Measurements from ENCODE around the gene ARHGAP23. TPM values are rescaled to one million over a fixed set of nuclear protein-coding genes. Genes with fewer than 3 reads are reported as not detected.
A peak's percentile ranks its signal among the peaks of the same experiment; 100 is the strongest.

The ARHGAP23 gene
- total RNA-seq, 1 experiment from 2014 or later, result 56.4 TPM

GRCh38 chr17:38545531-38546225 is 117.4 kb downstream of the ARHGAP23 start:
- Histone ChIP-seq H3K4me1 (replicated peaks) (no peaks in the 10 kb centered on the region), H3K36me3 (no peaks in the 10 kb centered on the region), H3K27me3 (replicated peaks) (no peaks in the 10 kb centered on the region), H3K9me3 (replicated peaks) (no peaks in the 10 kb centered on the region), H3K27ac (no peak overlapping the region), H3K4me3 (no peak overlapping the region)
- DNase-seq (ENCODE audit: low read depth in 1 of 2, low spot score in 2 of 2), result no peak

DNA sequence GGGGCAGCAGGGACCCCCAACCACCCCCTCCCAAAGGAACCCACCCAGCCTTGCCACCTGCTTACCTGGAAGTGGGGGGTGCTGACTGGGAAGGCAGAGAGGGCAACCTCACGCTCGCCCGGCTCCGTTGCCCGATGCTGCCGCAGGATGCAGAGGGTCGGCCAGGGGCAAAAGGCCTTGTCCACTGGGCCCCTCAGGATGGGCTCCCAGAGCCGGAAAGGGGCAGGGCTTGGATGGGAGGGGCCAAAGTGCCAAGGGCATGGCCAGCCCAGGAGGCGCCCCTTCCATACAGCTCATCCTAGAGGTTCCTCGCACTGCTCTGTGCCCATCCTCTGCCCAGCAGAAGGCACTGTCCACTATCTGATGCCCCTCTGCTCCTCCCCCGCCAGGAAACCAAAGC is 118.1 kb downstream of the ARHGAP23 start:
- Histone ChIP-seq H3K27ac (no peak overlapping the region), H3K27me3 (replicated peaks) (no peaks in the 10 kb centered on the region), H3K4me3 (no peak overlapping the region), H3K36me3 (no peaks in the 10 kb centered on the region), H3K9me3 (replicated peaks) (no peaks in the 10 kb centered on the region), H3K4me1 (replicated peaks) (no peaks in the 10 kb centered on the region)
- DNase-seq (ENCODE audit: low read depth in 1 of 2, low spot score in 2 of 2), result no peak

GRCh38 chr17:38547444-38547843 is 119.2 kb downstream of the ARHGAP23 start:
- no peak for DNase-seq (ENCODE audit: low read depth in 1 of 2, low spot score in 2 of 2)
- Histone ChIP-seq H3K27me3 (replicated peaks) (no peaks in the 10 kb centered on the region), H3K36me3 (no peaks in the 10 kb centered on the region), H3K4me1 (replicated peaks) (no peaks in the 10 kb centered on the region), H3K4me3 (no peak overlapping the region), H3K9me3 (replicated peaks) (no peaks in the 10 kb centered on the region), H3K27ac (no peak overlapping the region)

GRCh38 chr17:38549285-38549684 is 121.0 kb downstream of the ARHGAP23 start:
- H3K27ac ChIP-seq, result no peak overlapping the region
- H3K4me3 ChIP-seq, result no peak overlapping the region
- DNase-seq (ENCODE audit: low read depth in 1 of 2, low spot score in 2 of 2), result no peak
- no peaks in the 10 kb centered on the region for H3K36me3 ChIP-seq
- H3K9me3 ChIP-seq (replicated peaks), result no peaks in the 10 kb centered on the region
- no peaks in the 10 kb centered on the region for H3K4me1 ChIP-seq (replicated peaks)
- no peaks in the 10 kb centered on the region; the same call in 1 of the 2 replicates for H3K27me3 ChIP-seq (replicated peaks)

GRCh38 chr17:38550661-38551060 is 122.4 kb downstream of the ARHGAP23 start:
- peak in 1 of 2 experiments; percentile 57 for DNase-seq (ENCODE audit: low read depth in 1 of 2, low spot score in 2 of 2)
- Histone ChIP-seq H3K4me3 (no peak overlapping the region), H3K9me3 (replicated peaks) (no peaks in the 10 kb centered on the region), H3K27me3 (replicated peaks) (no peaks in the 10 kb centered on the region; the same call in 1 of the 2 replicates), H3K4me1 (replicated peaks) (no peaks in the 10 kb centered on the region), H3K36me3 (no peaks in the 10 kb centered on the region), H3K27ac (no peak overlapping the region)

DNA sequence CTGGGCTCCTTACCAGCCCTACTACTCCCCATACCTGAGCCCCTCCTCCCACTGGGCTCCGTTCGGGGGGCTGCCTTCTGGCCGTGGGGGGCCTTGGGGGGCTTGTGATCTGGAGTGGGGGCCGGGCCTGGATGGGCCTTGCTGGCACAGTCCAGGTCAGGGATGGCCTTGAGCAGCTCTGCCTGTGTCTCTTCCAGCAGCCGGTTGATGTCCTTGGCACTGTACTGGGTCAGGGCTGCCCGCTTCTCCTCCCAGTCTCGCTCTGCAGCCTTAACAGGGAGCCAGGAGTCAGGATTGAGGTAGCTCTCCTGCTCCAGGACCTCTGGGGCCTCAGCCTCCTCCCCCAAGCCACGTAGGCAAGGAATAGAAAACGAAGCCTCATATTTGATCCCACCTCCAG is 122.9 kb downstream of the ARHGAP23 start:
- Histone ChIP-seq H3K27ac (no peak overlapping the region), H3K27me3 (replicated peaks) (no peaks in the 10 kb centered on the region; the same call in 1 of the 2 replicates), H3K36me3 (no peaks in the 10 kb centered on the region), H3K4me3 (no peak overlapping the region), H3K9me3 (replicated peaks) (no peaks in the 10 kb centered on the region), H3K4me1 (replicated peaks) (no peaks in the 10 kb centered on the region)
- DNase-seq (ENCODE audit: low read depth in 1 of 2, low spot score in 2 of 2), result no peak

DNA sequence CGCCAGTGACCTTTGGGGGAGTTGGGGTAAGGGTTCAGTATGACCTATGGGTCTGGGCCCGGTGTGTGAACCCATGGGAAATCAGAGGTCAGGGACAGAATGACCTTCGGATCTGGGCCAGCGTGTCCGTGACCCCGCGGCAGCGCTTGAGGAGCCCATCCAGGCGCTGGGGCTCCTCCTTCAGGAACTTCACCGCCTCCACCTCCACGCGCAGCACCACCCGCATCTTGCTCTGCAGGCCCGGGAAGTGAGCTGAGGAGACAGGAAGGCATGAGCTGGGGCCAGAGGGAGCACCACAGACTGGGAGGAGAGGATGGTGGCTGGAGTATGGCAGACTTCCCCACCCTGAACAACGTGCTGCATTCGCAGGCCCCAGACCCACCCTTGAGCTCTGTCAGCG is 124.1 kb downstream of the ARHGAP23 start:
- no peak overlapping the region for H3K4me3 ChIP-seq
- no peak overlapping the region for H3K27ac ChIP-seq
- no peaks in the 10 kb centered on the region for H3K9me3 ChIP-seq (replicated peaks)
- no peaks in the 10 kb centered on the region for H3K36me3 ChIP-seq
- no peak for DNase-seq (ENCODE audit: low read depth in 1 of 2, low spot score in 2 of 2)
- no peaks in the 10 kb centered on the region; the same call in none of the 2 replicates for H3K27me3 ChIP-seq (replicated peaks)
- no peaks in the 10 kb centered on the region for H3K4me1 ChIP-seq (replicated peaks)

DNA sequence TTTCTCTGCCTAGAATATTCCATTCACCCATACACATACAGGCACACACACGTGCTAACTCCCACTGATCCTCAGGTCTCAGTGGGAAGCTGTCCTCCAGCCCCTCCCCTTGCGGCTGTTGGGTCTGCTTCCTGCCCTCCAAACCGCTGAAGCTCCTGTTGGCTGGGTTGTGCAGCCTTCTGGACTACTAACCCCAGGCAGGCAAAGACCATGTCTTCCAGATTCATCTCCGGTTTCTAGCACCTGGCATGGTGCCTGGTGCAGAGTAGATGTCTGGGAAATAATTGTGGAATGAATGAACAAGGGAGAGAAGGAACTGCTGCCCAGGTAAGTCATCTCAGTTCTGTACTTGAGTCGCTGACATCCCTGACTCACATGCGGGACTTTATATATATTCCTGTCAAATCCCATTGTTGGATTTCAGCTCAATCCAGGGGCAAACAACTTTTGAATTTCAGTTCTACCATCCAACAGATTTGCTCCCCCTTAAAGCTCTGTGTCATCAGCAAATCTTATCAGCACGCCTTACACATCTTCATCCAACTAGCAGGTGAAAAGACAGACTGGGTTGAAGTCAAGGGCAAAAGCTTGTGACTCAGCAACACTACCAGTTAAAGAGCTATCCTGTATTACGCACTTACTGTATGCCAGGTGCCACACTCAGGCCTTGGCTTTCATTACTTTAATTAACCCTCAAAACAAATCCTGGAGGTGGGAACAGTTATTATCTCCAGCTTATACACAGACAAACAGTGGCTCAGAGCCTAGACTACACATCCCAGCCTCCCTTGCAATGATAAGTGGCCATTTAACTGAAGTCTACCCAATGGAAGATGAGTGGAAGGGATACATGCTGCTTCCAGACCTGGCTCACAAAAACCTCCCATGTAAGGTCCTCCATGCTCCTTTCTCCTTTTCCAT is 126.4 kb downstream of the ARHGAP23 start:
- H3K27ac ChIP-seq, result no peak overlapping the region
- peaks cover 15% of the 10 kb centered on the region for H3K27me3 ChIP-seq (replicated peaks)
- no peak overlapping the region for H3K4me3 ChIP-seq
- H3K36me3 ChIP-seq, result no peaks in the 10 kb centered on the region
- DNase-seq (ENCODE audit: low read depth in 1 of 2, low spot score in 2 of 2), result no peak
- no peaks in the 10 kb centered on the region for H3K9me3 ChIP-seq (replicated peaks)
- H3K4me1 ChIP-seq (replicated peaks), result peaks cover 21% of the 10 kb centered on the region

- DNase-seq (ENCODE audit: low read depth in 1 of 2, low spot score in 2 of 2), result no peak
- no peak overlapping the region for H3K27ac ChIP-seq
- H3K4me3 ChIP-seq, result no peak overlapping the region
- H3K9me3 ChIP-seq (replicated peaks), result no peaks in the 10 kb centered on the region; the same call in 1 of the 2 replicates
- peaks cover 21% of the 10 kb centered on the region for H3K4me1 ChIP-seq (replicated peaks)
- no peaks in the 10 kb centered on the region for H3K36me3 ChIP-seq
- peaks cover 31% of the 10 kb centered on the region for H3K27me3 ChIP-seq (replicated peaks)
Observed at GRCh38 chr17:38556239-38556638, 128.0 kb downstream of the ARHGAP23 start.

GRCh38 chr17:38557396-38557795 is 129.1 kb downstream of the ARHGAP23 start:
- H3K27me3 ChIP-seq (replicated peaks), result peaks cover 42% of the 10 kb centered on the region
- peaks cover 21% of the 10 kb centered on the region for H3K4me1 ChIP-seq (replicated peaks)
- H3K36me3 ChIP-seq, result no peaks in the 10 kb centered on the region
- no peak overlapping the region for H3K27ac ChIP-seq
- no peak for DNase-seq (ENCODE audit: low read depth in 1 of 2, low spot score in 2 of 2)
- no peak overlapping the region for H3K4me3 ChIP-seq
- peaks cover 2% of the 10 kb centered on the region; the same call in 1 of the 2 replicates for H3K9me3 ChIP-seq (replicated peaks)

DNA sequence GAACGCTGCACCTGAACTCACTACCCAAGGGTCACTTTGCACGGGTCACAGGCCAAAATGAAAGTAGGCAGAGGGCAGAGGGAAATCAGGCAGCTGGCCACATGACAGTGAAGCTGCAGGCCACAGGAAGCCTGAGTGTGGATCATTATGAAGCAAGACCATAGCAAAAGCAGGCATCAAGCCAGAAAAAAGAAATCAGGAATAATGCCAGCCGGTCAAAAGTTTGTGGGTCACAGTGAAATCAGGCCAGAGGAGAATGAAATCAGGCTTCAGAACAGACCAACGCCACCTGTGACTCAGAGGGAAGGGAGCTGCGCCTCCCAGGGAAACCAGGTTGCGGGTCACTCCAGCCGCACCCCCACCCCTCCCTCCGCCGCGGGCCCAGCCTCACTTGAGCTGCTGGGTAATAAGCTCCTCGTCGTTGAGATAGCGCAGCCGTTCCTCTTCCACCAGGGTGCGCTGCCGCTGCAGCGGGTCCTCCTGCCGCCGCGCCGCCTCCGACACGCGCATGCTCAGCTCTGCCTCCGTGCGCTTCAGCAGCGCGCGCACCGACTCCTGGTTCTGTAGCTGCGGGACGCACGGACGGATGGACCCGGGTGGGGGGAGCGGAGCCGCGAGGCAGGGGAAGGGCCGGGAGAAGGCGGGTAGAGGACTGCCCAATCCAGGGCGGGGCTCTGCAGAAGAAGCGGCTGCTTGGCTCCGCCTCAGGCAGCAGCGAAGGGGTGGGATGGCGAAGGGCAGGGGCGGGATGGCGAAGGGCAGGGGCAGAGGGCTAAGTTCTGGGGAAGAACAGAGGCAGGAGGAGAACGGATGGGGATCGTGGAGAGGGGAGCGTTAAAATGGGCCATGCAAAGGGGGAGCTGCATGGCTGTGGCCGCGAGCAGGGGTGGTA is 129.8 kb downstream of the ARHGAP23 start:
- Histone ChIP-seq H3K27ac (no peak overlapping the region), H3K4me3 (peak overlapping the region; percentile 22), H3K27me3 (replicated peaks) (peaks cover 47% of the 10 kb centered on the region), H3K4me1 (replicated peaks) (peaks cover 21% of the 10 kb centered on the region), H3K9me3 (replicated peaks) (peaks cover 2% of the 10 kb centered on the region; the same call in 1 of the 2 replicates), H3K36me3 (no peaks in the 10 kb centered on the region)
- DNase-seq (ENCODE audit: low read depth in 1 of 2, low spot score in 2 of 2), result peak; percentile 74 to 89

- DNase-seq (ENCODE audit: low read depth in 1 of 2, low spot score in 2 of 2), result no peak
- H3K9me3 ChIP-seq (replicated peaks), result peaks cover 2% of the 10 kb centered on the region; the same call in 1 of the 2 replicates
- peaks cover 21% of the 10 kb centered on the region for H3K4me1 ChIP-seq (replicated peaks)
- no peaks in the 10 kb centered on the region for H3K36me3 ChIP-seq
- peaks cover 53% of the 10 kb centered on the region for H3K27me3 ChIP-seq (replicated peaks)
- no peak overlapping the region for H3K27ac ChIP-seq
- H3K4me3 ChIP-seq, result no peak overlapping the region
Observed at GRCh38 chr17:38558728-38559050, 130.4 kb downstream of the ARHGAP23 start.

- peak in 1 of 2 experiments; percentile 75 for DNase-seq (ENCODE audit: low read depth in 1 of 2, low spot score in 2 of 2)
- H3K4me3 ChIP-seq, result no peak overlapping the region
Observed at GRCh38 chr17:38559051-38559879, 131.0 kb downstream of the ARHGAP23 start.

More at GRCh38 chr17:38559051-38559879, 131.0 kb downstream of the ARHGAP23 start:
- no peak overlapping the region for H3K27ac ChIP-seq
- peaks cover 2% of the 10 kb centered on the region; the same call in 1 of the 2 replicates for H3K9me3 ChIP-seq (replicated peaks)
- no peaks in the 10 kb centered on the region for H3K36me3 ChIP-seq
- peaks cover 21% of the 10 kb centered on the region for H3K4me1 ChIP-seq (replicated peaks)
- peaks cover 59% of the 10 kb centered on the region for H3K27me3 ChIP-seq (replicated peaks)
